Testis (tissue), 2 donors: ENCODE measurements around the gene ELMO1.

Experiments
- POLR2A ChIP-seq: fragments of 450-650 bp; IDR thresholded peaks from one replicate; pipeline ENCODE4 v1.6.1; 2017; ENCODE audit warnings: antibody characterized with exemption, mild to moderate bottlenecking, moderate library complexity
- TF ChIP-seq, protein P1 (sequence below), 3 experiments: fragments of 450-650 bp in 2 of 3; fragments of 200-600 bp in 1 of 3; sonication (generic) in 1 of 3; IDR thresholded peaks; one replicate each; pipeline ENCODE4 v1.5.1; 2016 to 2019; ENCODE audit warnings: antibody characterized with exemption in 3 of 3, mild to moderate bottlenecking in 2 of 3, moderate library complexity in 1 of 3

DNA sequence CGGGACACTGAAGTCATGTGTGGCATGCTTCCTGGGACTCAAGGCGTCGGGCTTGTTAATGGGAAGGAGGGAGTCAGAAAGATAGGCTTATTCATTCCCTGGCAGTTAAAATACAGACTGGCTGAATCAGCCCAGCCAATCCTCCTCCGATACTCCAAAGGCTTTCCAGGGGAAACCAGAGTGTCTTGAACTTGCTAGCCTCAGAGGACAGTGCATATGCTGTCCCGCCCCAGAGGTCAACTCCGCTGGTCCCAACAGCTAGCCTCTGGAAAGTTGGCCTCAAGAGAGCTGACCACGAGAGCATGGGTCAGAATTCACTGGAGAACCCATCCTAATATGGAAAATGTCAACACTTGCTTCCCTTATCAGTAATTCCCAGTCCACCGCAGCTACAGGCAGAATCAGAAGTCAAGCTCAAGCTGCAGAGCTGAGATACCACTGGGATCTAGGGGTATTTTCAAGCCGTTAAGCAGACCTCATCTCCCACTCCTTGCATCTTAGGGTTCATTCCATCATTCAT, 43.0 kb downstream of the ELMO1 start:
- no peak for TF ChIP-seq POLR2A
- TF ChIP-seq, protein P1, sequence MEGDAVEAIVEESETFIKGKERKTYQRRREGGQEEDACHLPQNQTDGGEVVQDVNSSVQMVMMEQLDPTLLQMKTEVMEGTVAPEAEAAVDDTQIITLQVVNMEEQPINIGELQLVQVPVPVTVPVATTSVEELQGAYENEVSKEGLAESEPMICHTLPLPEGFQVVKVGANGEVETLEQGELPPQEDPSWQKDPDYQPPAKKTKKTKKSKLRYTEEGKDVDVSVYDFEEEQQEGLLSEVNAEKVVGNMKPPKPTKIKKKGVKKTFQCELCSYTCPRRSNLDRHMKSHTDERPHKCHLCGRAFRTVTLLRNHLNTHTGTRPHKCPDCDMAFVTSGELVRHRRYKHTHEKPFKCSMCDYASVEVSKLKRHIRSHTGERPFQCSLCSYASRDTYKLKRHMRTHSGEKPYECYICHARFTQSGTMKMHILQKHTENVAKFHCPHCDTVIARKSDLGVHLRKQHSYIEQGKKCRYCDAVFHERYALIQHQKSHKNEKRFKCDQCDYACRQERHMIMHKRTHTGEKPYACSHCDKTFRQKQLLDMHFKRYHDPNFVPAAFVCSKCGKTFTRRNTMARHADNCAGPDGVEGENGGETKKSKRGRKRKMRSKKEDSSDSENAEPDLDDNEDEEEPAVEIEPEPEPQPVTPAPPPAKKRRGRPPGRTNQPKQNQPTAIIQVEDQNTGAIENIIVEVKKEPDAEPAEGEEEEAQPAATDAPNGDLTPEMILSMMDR (IDR thresholded peaks at IDR 0.05) = no peak
